ENCODE results near the gene MINDY4. TPM values are rescaled to one million over a fixed set of nuclear protein-coding genes. Genes with fewer than 3 reads are reported as not detected.

Gene MINDY4
- total RNA-seq, 3 donors from 2014 or later: 4.0 to 9.1 (median 4.7) TPM

GRCh38 chr7:30787486-30787885, 16.3 kb downstream of the MINDY4 start:
- Histone ChIP-seq H3K9me3 (no peaks in the 10 kb centered on the region), H3K36me3 (ENCODE audit: low read depth) (no peaks in the 10 kb centered on the region), H3K4me3 (no peak overlapping the region), H3K4me1 (ENCODE audit: low read depth) (no peaks in the 10 kb centered on the region)
- intact Hi-C loops (cut with DNase I, micrococcal nuclease): no loop called here
- DNase-seq (no peak), ATAC-seq (no peak)
- TF ChIP-seq CTCF (IDR thresholded peaks at IDR 0.05): no peak

- Histone ChIP-seq H3K4me1 (ENCODE audit: low read depth) (no peaks in the 10 kb centered on the region), H3K36me3 (ENCODE audit: low read depth) (no peaks in the 10 kb centered on the region), H3K4me3 (no peak overlapping the region), H3K9me3 (no peaks in the 10 kb centered on the region)
- DNase-seq (no peak), ATAC-seq (no peak)
- intact Hi-C loops (cut with DNase I, micrococcal nuclease): no loop called here
- no peak for TF ChIP-seq CTCF (IDR thresholded peaks at IDR 0.05)
These were observed 17.6 kb downstream of the MINDY4 start for GRCh38 chr7:30788640-30789333.

- Histone ChIP-seq H3K36me3 (ENCODE audit: low read depth) (no peaks in the 10 kb centered on the region), H3K9me3 (no peaks in the 10 kb centered on the region), H3K4me1 (ENCODE audit: low read depth) (no peaks in the 10 kb centered on the region), H3K4me3 (no peak overlapping the region)
- TF ChIP-seq CTCF (IDR thresholded peaks at IDR 0.05): no peak
- ATAC-seq (peak; percentile 31), DNase-seq (no peak)
- intact Hi-C loops (cut with DNase I, micrococcal nuclease): no loop called here
These were observed 18.1 kb downstream of the MINDY4 start for GRCh38 chr7:30789334-30789711.

- ATAC-seq: no peak
- intact Hi-C loops (cut with DNase I, micrococcal nuclease): no loop called here
- TF ChIP-seq CTCF (IDR thresholded peaks at IDR 0.05): no peak
These were observed 19.1 kb downstream of the MINDY4 start for GRCh38 chr7:30790356-30790755.

GRCh38 chr7:30791114-30791513, 19.9 kb downstream of the MINDY4 start:
- ATAC-seq (no peak), DNase-seq (no peak)
- TF ChIP-seq CTCF (IDR thresholded peaks at IDR 0.05): no peak
- Histone ChIP-seq H3K36me3 (ENCODE audit: low read depth) (no peaks in the 10 kb centered on the region), H3K9me3 (no peaks in the 10 kb centered on the region), H3K4me3 (no peak overlapping the region), H3K4me1 (ENCODE audit: low read depth) (no peaks in the 10 kb centered on the region)
- intact Hi-C loops (cut with DNase I, micrococcal nuclease): no loop called here

More at GRCh38 chr7:30790356-30790755, 19.1 kb downstream of the MINDY4 start:
- H3K4me3 ChIP-seq: no peak overlapping the region
- H3K4me1 ChIP-seq (ENCODE audit: low read depth): no peaks in the 10 kb centered on the region
- no peaks in the 10 kb centered on the region for H3K9me3 ChIP-seq
- DNase-seq: no peak
- H3K36me3 ChIP-seq (ENCODE audit: low read depth): no peaks in the 10 kb centered on the region
